OCI-LY7 (cell line): ENCODE data around the gene KLF8. TPM values are rescaled to one million over a fixed set of nuclear protein-coding genes. Genes with fewer than 3 reads are reported as not detected.

Experiments used
- BruUV-seq: library from RNA; stranded (reverse); fragments of 400-500 nt; replicated peaks from 2 replicates; lab custom pipeline; 2021; lab: Mats Ljungman, UMichigan
- CTCF ChIA-PET: fragments of 300-600 bp; sonication (Branson Sonifier 250); formaldehyde crosslinking; loops from one replicate; lab custom pipeline; 2022; ENCODE audit warnings: antibody characterized with exemption; ENCODE audit not compliant: unreplicated experiment; lab: Charles Lee
- POLR2A ChIA-PET: fragments of 300-600 bp; sonication (Branson Sonifier 250); formaldehyde crosslinking; loops from one replicate; lab custom pipeline; 2022; ENCODE audit warnings: antibody characterized with exemption; lab: Charles Lee
- DNase-seq: peaks from one replicate; pipeline ENCODE4 v3.0.0-alpha.2; 2015; ENCODE audit warnings: low spot score
- H2AFZ ChIP-seq: fragments of 200-600 bp; sonication (generic), shearing (Covaris generic); 2 replicates; pipeline ENCODE4 v1.6.1; 2014; ENCODE audit warnings: mild to moderate bottlenecking, antibody characterized with exemption, low read length, moderate library complexity
- H3K27ac ChIP-seq: fragments of 200-600 bp; sonication (generic); 2 replicates; pipeline ENCODE4 v1.5.1; 2014; ENCODE audit warnings: mixed run types, low read depth, mild to moderate bottlenecking, moderate library complexity, low read length, inconsistent platforms; ENCODE audit not compliant: poor library complexity, severe bottlenecking
- H3K36me3 ChIP-seq: fragments of 200-600 bp; sonication (generic); 2 replicates; pipeline ENCODE4 v1.6.1; 2014; ENCODE audit warnings: mild to moderate bottlenecking, antibody characterized with exemption, low read length, moderate library complexity, mixed read lengths; ENCODE audit not compliant: insufficient read depth
- H3K4me1 ChIP-seq: fragments of 200-600 bp; sonication (generic); 2 replicates; pipeline ENCODE4 v1.5.1; 2014; ENCODE audit warnings: mild to moderate bottlenecking, low read length; ENCODE audit not compliant: insufficient read depth, poor library complexity, severe bottlenecking
- H3K4me2 ChIP-seq: fragments of 200-600 bp; sonication (generic); 2 replicates; pipeline ENCODE4 v1.6.1; 2014; ENCODE audit warnings: mild to moderate bottlenecking, low read length
- H3K4me3 ChIP-seq: fragments of 200-600 bp; sonication (generic); 2 replicates; pipeline ENCODE4 v1.5.1; 2014; ENCODE audit warnings: mild to moderate bottlenecking, low read depth, low read length; ENCODE audit not compliant: poor library complexity, severe bottlenecking
- H3K79me2 ChIP-seq: fragments of 200-600 bp; sonication (generic); 2 replicates; pipeline ENCODE4 v1.6.1; 2016; ENCODE audit warnings: low read depth, mild to moderate bottlenecking, low read length, moderate library complexity, mixed read lengths; ENCODE audit not compliant: insufficient read depth
- H3K9me2 ChIP-seq: fragments of 200-600 bp; sonication (generic); 2 replicates; pipeline ENCODE4 v1.6.1; 2016; ENCODE audit warnings: mild to moderate bottlenecking, low read length, mixed read lengths; ENCODE audit not compliant: insufficient read depth
- H3K9me3 ChIP-seq: fragments of 200-600 bp; sonication (generic); 2 replicates; pipeline ENCODE4 v1.6.1; 2014; ENCODE audit warnings: mild to moderate bottlenecking, mixed run types, low read length, mixed read lengths
- H4K20me1 ChIP-seq: fragments of 200-600 bp; sonication (generic); 2 replicates; pipeline ENCODE4 v1.6.1; 2014; ENCODE audit warnings: mild to moderate bottlenecking, antibody characterized with exemption, low read length, moderate library complexity, mixed read lengths; ENCODE audit not compliant: insufficient read depth
- CTCF ChIP-seq: fragments of 200-600 bp; sonication (generic); conservative IDR thresholded peaks from 2 replicates; pipeline ENCODE4 v1.5.1; 2014; ENCODE audit warnings: mild to moderate bottlenecking, antibody characterized with exemption, low read length, moderate library complexity, mixed read lengths
- EZH2phosphoT487 ChIP-seq: fragments of 200-600 bp; sonication (generic); IDR thresholded peaks from 2 replicates; pipeline ENCODE4 v1.6.1; 2018; ENCODE audit warnings: low read depth, borderline replicate concordance, mild to moderate bottlenecking, mixed run types, antibody characterized with exemption, low read length, moderate library complexity, mixed read lengths
- intact Hi-C: fragments of 100-400 bp; cut with micrococcal nuclease; formaldehyde crosslinking; loops from one replicate; pipeline ENCODE4 v1.10.0; 2022; ENCODE audit not compliant: unreplicated experiment
- total RNA-seq, 2 experiments: library from RNA; depleted of rRNA in 1 of 2; stranded (reverse); fragments of >200 nt in 1 of 2; shearing (Covaris generic) in 1 of 2; gene quantifications; 2 replicates each; pipeline ENCODE4 v1.2.3, GENCODE V29; 2014 to 2022

Gene KLF8
- total RNA-seq, 2 experiments from 2014 or later: not detected

DNA sequence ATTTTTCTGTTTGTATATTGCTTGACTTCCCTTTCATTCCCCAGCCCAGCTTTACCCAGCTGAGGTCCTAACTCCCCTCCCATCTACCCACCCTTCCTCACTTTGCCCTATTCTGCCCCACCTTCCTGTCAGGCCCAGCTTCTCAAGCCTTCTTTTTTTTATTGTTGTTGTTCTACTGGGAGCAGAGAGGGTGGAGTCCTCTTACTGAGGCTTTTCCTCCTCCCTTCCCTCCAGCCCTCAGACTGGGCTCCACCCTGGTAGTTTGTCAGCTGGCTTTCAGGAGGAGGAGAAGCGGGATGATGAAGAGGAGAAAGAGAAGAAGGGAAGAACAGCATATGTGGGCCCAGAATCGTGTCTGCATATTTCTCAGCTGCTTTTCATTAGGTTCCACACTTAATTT is 3.2 kb upstream of the KLF8 start:
- TF ChIP-seq EZH2phosphoT487 (no peak), CTCF (no peak)
- POLR2A ChIA-PET: interaction anchor here (0.6 kb wide), 1 partner anchor 32 kb away, joined by 3 read pairs; no protein-coding TSS in a partner anchor
- Histone ChIP-seq H3K27ac (no peak overlapping the region), H3K4me2 (no peak overlapping the region), H2AFZ (no peak overlapping the region), H3K4me1 (no peaks in the 10 kb centered on the region), H3K4me3 (no peak overlapping the region), H3K79me2 (no peaks in the 10 kb centered on the region), H3K36me3 (no peaks in the 10 kb centered on the region), H4K20me1 (no peaks in the 10 kb centered on the region), H3K9me3 (no peaks in the 10 kb centered on the region), H3K9me2 (no peaks in the 10 kb centered on the region)
- DNase-seq: no peak
- BruUV-seq: no TSS peak
- CTCF ChIA-PET: no interaction called here
- intact Hi-C loops: no loop called here

DNA sequence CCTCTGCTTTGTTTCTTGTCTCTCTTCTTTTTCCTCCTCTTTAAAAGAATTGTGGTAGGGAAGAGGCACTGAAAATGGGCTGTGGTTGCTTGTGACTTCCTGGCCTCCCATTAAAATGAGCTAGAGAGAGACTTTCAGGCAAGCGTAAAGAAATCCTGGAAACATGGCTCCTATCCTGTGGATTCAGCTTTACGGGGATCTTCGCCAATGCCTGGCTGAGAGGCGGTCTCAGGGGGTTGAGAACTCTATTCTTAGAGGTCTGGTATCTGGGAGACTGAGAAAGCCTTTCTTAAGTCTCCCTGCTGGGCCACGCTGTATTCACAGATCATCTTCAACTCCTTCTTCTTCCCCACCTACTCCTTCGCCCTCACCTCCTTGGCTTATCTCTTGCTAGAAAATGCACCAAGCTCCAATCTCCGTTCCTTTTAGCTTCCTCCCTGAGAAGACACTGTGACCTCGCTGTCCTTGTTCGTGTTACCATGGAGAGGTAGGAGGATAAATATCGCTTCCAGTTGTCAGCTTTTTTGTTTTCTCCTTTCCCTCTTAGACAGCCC is 542 bp upstream of the KLF8 start:
- H2AFZ ChIP-seq: no peak overlapping the region
- no peak overlapping the region for H3K4me3 ChIP-seq
- no peaks in the 10 kb centered on the region for H3K36me3 ChIP-seq
- H3K9me3 ChIP-seq: no peaks in the 10 kb centered on the region
- TF ChIP-seq CTCF: no peak
- no peak for TF ChIP-seq EZH2phosphoT487
- H3K4me2 ChIP-seq: no peak overlapping the region
- no peaks in the 10 kb centered on the region for H4K20me1 ChIP-seq
- DNase-seq: no peak
- H3K27ac ChIP-seq: no peak overlapping the region
- no peaks in the 10 kb centered on the region for H3K79me2 ChIP-seq
- no peaks in the 10 kb centered on the region for H3K9me2 ChIP-seq
- ChIA-PET CTCF (no interaction called here), POLR2A (no interaction called here)
- no peaks in the 10 kb centered on the region for H3K4me1 ChIP-seq
- no TSS peak for BruUV-seq
- intact Hi-C loops: no loop called here

DNA sequence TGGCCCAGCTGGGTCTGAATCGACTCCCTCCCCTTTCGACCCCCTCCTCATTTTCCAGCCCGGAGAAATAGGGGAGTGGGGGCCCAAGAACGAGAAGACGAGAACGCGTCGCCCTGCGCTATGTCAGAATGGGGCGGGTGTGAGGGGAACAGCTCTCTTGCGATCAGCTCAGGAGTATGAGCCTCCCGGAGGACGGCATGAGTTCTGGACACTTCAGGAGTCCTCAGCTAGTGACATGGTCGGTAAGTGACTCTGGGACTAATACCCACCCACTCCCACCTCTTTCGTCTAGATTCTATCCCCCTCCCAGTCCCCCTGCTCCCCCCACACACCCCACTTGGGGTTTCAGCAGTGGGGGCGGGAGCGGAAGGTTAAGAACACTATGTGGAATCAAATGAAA is 944 bp downstream of the KLF8 start:
- Histone ChIP-seq H3K27ac (no peak overlapping the region), H3K4me1 (no peaks in the 10 kb centered on the region), H3K79me2 (no peaks in the 10 kb centered on the region), H4K20me1 (no peaks in the 10 kb centered on the region), H3K4me2 (no peak overlapping the region), H2AFZ (no peak overlapping the region), H3K4me3 (no peak overlapping the region), H3K9me3 (no peaks in the 10 kb centered on the region), H3K36me3 (no peaks in the 10 kb centered on the region), H3K9me2 (no peaks in the 10 kb centered on the region)
- POLR2A ChIA-PET: interaction anchor here (0.8 kb wide), 1 partner anchor 11 kb away, joined by 4 read pairs; no protein-coding TSS in a partner anchor
- intact Hi-C loops: no loop called here
- CTCF ChIA-PET: no interaction called here
- DNase-seq: no peak
- TF ChIP-seq CTCF: no peak
- TF ChIP-seq EZH2phosphoT487: no peak
- BruUV-seq: no TSS peak
